A673 (cell line): ENCODE measurements around the gene ZNF700.

Experiments used
- EZH2 ChIP-seq: fragments of 200-600 bp; sonication (generic); IDR thresholded peaks from 2 replicates; pipeline ENCODE4 v1.6.1; 2017; ENCODE audit warnings: borderline replicate concordance, low read depth, mild to moderate bottlenecking, mixed read lengths, antibody characterized with exemption, low read length; ENCODE audit not compliant: poor library complexity, severe bottlenecking
- TF ChIP-seq, protein P1 (sequence below): fragments of 300-800, 200-600 bp; sonication (generic); conservative IDR thresholded peaks from 2 replicates; pipeline ENCODE4 v1.5.1; 2017; ENCODE audit warnings: low read depth, mild to moderate bottlenecking, antibody characterized with exemption, low read length, moderate library complexity, mixed read lengths

GRCh38 chr19:11881151-11881800, 43.6 kb upstream of the ZNF700 start:
- TF ChIP-seq, protein P1, sequence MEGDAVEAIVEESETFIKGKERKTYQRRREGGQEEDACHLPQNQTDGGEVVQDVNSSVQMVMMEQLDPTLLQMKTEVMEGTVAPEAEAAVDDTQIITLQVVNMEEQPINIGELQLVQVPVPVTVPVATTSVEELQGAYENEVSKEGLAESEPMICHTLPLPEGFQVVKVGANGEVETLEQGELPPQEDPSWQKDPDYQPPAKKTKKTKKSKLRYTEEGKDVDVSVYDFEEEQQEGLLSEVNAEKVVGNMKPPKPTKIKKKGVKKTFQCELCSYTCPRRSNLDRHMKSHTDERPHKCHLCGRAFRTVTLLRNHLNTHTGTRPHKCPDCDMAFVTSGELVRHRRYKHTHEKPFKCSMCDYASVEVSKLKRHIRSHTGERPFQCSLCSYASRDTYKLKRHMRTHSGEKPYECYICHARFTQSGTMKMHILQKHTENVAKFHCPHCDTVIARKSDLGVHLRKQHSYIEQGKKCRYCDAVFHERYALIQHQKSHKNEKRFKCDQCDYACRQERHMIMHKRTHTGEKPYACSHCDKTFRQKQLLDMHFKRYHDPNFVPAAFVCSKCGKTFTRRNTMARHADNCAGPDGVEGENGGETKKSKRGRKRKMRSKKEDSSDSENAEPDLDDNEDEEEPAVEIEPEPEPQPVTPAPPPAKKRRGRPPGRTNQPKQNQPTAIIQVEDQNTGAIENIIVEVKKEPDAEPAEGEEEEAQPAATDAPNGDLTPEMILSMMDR, result peak; percentile 79
- no peak for TF ChIP-seq EZH2
